NCI-H82 (cell line): ENCODE results near the gene RHEX.
"Not testable (repeated sequence)": the region's sequence is repeated elsewhere in the genome, so short reads cannot be mapped to it uniquely, and the experiment has no call there.

ENCODE experiments used
- DNase-seq: peaks from one replicate; lab custom pipeline; 2025; lab: John Stamatoyannopoulos, UW

The RHEX gene, protein sequence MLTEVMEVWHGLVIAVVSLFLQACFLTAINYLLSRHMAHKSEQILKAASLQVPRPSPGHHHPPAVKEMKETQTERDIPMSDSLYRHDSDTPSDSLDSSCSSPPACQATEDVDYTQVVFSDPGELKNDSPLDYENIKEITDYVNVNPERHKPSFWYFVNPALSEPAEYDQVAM

DNA sequence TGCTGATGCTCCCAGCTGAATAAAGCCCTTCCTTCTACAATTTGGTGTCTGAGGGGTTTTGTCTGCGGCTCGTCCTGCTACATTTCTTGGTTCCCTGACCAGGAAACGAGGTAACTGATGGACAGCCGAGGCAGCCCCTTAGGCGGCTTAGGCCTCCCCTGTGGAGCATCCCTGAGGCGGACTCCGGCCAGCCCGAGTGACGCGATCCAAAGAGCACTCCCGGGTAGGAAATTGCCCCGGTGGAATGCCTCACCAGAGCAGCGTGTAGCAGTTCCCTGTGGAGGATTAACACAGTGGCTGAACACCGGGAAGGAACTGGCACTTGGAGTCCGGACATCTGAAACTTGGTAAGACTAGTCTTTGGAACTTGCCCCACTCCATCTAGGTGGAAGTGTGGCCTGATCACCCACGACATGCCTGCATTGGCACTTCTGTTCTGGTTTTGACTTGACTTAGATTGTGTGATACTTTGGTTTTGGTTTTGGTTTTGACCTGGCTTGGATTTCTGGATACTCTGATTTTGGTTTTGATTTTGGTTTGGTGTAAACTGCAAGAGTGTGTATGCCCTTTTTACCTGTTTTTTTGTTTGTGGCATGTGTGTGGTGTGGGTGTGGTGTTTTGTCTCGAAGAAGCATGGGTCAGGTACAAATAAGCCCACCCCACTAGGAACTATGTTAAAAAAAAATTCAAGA is at the start of gene RHEX:
RHEX (plus strand) TSS at position 255 of the 692 bp plus-strand sequence. CDS start 44,656 bp downstream, outside the sequence.
- DNase-seq, result not testable (repeated sequence)

DNA sequence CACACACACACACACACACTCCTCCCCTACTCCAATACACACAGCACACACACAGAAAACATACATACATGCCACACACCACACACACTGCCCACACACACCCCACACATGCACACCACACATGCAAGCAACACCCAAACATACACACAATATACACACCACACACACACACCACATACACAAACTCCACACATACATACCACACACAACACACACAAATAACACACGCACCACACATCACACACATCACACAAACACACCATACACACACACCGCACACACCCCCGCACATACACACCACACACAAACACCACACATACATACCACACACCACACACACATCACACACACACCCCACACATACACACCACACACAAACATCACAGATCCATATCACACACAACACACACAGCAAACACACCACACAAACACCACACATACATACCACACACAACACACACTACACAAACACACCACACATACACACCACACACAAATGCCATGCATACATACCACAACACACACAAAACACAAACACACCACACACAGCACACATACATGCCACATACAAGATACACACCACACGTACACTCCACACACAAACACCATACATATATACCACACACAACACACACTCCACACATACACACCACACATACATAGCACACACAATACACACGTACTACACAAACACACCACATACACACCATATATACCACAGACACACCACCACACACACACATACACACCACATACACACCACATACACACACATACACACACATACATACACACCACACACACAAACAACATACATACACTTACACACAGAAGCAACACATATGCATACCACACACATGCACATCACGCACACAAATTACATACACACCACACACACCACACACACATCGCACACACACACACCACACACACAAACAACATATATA is 48.8 kb upstream of the RHEX start:
- DNase-seq, result no peak

DNA sequence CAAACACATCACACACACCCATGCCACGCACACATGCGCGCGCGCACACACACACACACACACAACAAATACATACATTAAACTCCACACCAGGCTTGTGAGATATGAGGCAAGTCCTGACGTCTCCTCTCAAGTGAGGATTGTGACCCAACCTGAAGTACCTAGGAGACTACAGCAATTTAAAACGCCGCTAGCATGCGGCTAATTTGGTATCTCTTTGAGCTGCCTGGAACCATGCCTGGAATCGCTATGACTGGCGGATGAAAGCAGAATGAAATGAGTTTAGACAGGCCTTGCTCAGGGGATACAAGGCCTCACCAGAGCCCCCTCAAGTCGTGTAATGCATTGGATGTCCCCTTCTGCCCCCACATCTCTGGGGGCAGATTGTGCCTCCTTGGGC is 48.1 kb upstream of the RHEX start:
- no peak for DNase-seq

DNA sequence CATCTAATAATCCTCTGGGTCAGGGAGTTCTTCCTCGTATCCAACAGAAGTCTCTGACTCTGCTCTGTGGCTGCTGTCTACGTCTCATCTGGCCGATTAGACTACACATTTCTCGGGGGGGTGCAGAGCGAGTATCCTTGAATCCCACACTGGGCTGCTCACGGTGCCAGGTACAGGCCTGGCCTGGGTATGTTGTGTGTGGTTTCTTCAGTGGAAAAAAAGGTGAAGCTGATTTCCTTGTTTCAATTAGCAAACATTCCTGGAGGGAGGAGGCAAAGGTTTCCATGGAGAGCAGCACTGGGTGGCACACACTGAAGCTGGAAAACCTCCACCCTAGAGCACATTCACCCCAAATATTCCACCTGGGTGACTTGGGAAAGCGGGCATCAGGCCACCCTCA is 47.7 kb upstream of the RHEX start:
- DNase-seq, result no peak

DNA sequence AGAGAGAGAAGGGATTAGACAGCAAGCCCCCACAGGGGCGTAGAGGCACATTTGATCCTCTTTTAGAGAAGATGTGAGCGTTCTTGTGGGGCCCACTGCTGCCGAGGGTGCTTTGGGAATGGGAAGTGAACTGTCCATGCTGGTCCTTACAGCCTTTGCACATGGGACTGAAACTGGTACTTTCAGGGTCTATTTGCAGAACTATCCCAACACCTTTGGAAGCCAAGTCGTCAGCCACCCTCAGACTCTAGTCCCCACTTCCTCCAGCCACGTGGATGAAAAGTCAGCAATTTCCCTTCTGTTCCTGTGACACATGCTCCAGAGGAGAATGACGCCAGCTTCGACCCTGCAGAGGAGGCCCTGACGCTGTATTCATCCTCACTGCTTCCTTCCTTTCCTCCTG is 47.2 kb upstream of the RHEX start:
- DNase-seq, result no peak

DNA sequence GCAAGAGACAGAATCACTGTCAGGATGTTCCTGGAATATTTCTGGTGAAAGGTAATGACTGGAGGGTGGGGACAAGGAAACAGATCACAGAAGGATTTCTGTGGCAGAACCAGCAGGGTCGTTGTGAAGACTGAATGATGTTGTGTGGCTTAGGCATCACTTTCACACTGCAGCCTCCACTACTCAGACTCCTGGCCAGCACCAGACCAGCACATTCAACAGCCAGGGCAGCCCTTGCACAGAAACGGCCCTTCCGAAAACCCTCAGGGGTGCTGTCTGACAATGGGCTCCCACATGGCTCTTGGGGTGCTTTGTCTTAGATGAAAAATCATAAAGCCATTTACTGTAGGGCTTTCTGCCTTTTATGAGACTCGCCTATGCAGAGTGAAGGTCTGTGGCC is 46.0 kb upstream of the RHEX start:
- no peak for DNase-seq

DNA sequence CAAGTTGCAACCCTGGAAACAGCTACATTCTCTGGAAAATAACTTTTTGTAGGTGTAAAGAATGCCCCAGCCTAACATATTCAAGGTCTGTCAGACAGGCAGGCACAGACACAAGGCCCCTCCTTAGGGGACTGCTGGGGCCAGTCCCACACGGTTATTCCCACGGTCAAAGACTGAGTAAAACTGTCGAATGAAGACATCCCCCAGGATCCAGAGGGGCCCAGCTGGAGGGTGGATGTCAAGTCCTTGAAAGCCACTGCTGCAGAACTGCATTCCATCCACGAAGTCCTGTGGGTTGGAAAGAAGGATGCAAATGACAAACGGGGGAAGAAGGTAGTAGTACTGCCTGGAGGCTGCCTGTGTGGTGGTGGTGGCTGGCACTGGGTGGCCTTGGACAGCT is 42.9 kb upstream of the RHEX start:
- no peak for DNase-seq

DNA sequence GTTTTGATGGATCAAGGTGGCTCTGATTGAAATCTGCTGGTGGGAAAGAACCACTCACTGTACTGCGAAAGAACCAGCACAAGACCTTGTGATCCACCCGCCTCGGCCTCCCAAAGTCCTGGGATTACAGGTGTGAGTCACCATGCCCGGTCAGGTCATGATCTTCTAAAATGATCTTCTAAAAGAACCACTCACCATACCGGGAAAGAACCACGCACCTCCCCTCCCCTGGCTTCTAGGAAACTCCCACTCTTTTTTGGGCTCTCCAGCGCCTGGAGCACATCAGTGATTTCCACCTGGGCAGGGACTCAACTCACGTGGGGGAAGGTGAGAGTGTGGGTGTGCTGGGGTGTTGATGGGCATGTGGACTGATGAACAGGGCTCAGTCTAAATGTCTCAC is 41.9 kb upstream of the RHEX start:
- DNase-seq, result no peak

DNA sequence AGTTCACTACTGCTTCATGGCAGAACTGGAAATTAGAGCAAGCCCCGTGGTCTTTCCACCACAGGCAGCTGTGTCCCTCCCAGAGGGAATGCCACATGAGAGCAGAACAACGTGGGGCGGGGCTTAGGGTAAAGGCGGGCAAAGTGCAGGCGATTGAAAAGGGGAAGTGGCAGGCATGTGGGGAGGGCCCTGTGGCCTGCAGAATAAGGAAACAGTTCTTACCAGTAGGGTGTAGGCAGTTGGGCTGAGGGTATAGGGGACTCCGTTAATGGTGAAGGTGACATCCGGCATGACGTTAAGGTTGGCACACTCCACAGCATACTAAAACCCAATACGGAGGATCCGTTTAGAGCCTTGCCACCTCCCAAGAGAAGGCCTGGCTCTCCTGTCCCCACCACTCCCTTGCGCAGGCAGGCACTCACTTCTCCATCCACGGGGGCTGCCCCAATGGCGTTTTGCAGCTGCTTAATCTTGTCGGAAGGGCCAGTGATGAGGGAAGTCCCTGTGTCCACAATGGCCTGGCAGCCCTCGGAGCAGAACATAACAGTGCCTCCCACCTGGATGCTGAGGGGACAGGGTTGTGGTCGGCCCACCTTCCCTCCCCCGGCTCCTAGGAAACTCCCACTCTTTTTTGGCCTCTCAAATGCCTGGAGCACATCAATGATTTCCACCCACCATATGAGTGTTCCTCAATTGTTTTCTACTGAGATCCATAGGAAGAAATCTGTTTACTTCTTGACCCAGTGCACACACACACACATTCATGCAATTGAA is 40.7 kb upstream of the RHEX start:
- no peak for DNase-seq

DNA sequence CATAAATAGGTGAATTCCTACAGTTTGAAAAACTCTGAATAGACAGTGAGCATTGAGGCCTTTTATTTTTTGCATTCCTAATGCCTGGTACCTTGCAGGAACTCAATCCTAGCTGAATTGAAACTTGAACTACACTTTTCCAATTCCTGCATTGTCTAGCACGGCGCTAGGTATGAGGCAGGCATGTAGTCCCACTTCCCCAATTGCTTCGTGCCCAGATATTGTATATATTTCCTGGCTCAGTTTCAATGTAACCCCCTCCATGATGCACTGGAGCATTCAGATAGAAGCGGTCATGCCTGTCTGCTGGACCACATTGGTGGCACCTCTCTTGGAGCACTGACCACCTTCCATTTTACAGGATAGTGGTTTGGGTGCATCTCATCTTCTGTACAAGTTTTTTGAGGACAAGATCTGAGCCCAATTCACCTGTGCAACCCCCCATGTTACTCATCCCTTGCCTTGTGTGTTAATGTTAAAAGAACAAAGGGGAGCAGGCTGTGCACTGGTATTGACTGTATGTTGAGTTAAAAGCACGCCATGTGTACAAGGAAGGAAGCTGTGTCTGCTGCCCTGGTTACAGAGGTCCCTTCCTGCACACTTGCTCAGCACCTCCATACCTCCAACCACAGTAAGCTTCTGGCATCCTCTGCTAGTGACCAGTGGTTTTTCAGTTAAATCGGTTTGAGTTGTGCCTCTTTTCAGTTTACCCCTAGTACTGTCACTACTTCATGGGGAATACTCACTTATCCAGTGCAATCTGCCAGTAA is 39.8 kb upstream of the RHEX start:
- DNase-seq, result no peak

DNA sequence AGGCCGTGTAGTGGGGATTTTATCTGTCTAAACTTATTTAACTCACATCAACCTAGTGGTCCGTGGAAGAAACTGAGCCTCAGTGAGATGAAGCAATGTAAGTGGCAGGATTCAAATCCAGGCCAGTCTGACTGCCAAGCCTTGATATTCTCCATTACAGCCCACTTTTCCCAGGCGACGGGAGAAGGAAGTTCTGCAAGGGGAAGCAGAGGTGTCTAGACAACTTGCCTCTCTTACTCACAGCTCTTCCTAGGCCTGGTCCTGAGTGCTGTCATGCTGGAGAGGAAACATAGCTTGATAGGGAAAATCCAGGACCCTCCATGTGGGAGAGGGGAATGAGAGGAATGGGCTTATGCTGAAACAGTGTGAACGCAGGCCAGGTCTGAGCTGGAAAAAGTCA is 38.4 kb upstream of the RHEX start:
- no peak for DNase-seq

DNA sequence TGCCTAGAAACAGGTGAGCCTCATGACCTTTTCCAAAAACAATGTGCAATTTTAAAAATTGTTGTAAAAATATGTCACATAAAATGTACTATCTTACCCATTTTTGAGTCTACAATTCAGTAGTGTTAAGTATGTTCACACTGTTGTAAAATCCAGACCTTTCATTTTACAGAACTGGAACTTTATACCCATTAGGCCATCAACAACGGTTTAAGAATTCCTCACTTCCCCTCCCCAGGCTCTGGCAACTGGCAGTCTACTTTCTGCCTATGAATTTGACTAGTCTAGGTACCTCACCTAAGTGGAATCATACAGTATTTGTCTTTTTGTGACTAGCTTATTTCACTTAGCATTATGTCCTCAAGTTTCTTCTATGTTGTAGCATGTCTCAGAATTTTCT is 37.9 kb upstream of the RHEX start:
- no peak for DNase-seq

DNA sequence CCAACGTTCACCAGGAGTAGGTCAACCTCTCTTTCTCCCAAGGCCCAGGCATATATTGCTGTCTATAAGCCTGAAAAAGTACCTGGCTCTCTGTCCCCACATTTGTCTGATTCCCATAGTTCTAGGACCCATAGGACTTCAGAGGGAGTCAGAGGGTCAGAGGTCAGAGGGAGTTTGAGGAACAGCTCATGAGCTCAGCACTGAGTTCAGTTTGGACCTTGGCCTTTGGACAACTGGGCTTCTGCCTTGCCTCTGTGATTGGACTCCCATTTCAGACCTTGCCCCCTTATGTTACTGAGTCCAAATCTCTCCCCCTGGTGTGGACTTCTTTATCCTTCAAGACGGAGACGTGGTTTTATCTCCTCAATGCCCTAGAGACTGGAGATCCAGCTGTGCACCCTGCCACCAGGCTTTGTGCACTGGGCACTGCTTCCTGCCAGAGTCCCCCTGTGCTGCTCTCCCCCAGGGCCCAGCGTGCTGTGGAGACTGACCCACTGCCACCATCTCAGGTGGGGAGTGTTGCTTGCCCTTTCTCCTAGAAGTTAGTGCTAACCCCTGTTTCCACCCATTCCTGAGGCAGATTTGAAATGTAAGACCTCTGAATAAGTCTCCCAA is 32.5 kb upstream of the RHEX start:
- no peak for DNase-seq

DNA sequence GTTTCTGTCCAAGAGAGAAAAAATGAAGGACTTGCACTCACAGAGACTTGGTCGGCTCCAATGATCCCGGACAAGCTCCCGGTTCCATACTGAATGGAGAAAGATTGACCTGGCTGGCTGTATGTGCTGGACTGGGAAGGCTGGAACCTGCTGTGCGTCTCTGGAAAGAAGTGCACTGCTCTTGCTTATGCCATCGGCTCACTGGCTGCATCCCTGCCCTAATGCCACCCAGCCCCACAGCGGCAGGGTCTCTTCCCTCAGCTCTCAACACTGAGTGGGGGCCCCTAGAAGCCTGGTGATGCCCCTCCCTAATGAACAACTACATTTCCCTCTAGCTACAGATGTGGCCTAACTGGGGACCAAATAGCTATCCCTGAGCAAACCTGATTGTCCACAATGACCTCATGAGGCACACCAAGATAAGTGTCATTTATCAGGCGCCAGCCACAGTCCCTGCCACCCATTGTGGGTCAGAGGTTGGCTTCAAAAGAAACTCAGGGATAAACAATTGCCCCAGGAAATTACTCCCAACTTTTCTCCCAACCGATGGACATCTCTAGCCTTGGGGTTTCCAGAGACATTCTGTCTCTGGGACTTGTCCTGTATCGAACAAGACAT is 31.9 kb upstream of the RHEX start:
- DNase-seq, result no peak

DNA sequence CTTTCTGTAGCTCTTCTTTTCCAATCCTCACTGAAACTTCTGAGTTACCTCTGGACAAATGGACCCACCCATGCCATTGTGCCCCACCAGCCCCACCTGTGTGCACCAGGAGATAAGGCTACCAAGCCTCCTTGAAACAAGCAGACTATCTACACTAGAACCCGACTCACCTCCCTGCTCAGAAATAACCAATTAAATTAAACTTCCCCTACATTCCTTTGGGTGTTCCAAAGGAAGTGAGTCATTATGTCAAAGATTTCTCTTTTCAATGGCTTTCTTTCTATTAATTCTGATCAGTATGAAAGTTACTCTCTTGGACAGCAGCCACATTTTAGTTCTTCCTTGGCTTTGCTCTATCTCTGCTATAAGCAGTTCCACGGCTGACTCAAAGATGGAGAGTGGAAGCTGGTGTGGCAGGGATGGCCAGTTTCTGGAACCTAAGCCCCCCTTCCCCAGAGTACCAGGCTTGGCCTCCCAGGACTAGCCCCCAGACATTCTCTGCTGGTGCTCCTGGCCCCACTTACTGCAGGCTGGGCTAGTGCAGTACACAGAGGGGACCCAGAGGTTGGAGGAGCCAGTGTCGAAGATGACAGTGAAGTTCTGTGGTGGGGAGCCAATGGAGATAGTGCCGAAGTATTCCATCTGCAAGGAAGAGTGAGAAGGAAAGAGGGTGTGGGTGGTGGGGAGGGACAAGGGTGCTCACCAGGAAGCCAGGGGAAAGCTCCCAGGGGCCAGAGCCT is 31.2 kb upstream of the RHEX start:
- no peak for DNase-seq

DNA sequence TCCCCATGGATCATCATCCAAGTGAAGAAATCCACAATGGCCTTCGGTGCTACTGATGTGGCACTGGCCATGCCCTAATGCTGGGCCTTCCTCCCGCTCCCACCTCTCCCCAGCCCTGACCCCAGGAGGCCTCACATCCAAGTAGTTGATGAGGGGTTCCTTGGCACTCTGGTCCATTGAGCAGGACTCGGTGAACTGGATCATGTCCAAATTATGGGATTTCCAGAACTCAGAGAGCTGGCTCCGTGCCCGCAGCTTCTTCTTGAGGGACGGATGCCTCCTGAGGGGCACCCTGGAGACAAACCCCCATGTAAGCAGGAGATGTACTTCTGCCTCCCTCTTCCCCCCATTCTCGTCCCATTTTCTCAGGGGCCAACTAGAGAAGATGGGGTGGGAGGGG is 30.2 kb upstream of the RHEX start:
- DNase-seq, result no peak

DNA sequence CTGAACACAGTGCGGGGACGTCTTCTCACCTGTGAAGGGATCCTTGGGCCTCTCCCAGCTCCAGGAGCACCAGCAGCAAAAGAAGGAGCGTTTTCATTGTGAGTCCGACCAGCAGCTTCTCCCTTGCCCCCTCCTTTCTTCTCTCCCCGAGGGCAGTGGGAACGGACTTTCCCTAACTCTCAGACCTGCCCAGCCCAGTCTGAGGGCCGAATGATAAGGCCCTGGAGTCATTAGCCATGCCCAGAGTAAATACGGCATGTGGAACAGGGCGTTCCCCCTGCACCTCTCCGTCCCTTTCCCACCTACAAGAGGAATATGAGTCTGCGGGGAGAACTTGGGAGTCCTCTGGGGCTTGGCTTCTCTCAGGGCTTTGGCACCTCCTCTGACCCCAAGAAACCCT is 29.3 kb upstream of the RHEX start, which contains the start of gene CTSE:
CTSE (minus strand) TSS at position 201 of the 400 bp plus-strand sequence; CDS start at position 97, 104 bp downstream.
- no peak for DNase-seq

DNA sequence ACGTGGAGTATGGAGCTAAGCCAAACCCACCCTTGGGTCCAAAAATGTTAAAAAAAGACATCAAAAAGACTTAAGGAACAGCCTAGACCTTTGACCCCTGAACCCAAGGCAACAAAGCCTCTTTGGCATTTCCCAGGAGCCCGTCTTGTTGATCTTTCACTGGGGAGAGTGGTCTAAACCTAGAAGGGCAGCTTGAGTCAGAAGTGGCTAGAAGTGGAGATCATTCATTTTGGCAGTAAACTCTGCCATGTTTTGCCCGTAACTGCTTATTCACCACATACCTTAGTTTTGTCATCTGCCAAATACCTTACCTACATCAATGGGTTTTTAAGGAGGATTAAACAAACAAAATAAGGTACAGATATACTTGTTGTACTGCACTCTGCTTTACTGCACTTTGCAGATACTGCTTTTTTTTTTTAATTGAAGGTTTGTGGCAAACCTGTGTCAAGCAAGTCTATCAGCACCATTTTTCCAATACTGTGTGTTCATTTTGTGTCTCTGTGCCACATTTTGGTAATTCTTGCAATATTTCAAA is 27.6 kb upstream of the RHEX start:
- DNase-seq, result no peak

DNA sequence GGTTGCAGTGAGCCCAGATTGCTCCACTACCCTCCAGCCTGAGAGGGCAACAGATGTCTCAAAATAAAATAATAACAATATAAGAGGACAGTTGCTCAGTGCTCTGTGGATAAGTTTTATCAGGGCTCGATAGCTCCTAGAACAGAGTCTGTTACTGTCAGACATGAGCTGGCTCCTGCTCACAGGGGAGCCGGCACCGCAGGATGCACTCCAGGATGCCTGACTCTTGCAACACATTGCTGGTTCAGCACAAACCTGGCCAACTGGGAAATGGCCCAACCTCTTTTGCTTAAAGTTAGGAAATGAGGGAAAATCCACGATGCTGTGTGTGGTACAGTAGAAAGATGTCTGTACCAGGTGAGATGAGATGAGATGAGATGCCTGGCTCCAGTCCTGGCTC is 23.5 kb upstream of the RHEX start:
- DNase-seq, result no peak
